PC-9 (cell line): ENCODE data around the gene VPS39. TPM values are rescaled to one million over a fixed set of nuclear protein-coding genes. Genes with fewer than 3 reads are reported as not detected.

Experiments
- Bru-seq: library from RNA; stranded (reverse); fragments of 400-500 nt; gene quantifications from one replicate; lab custom pipeline; 2021; lab: Mats Ljungman, UMichigan
- BruChase-seq, 2 experiments: library from RNA; stranded (reverse); fragments of 400-500 nt; gene quantifications; one replicate each; lab custom pipeline; 2021; lab: Mats Ljungman, UMichigan
- BruUV-seq: library from RNA; stranded (reverse); fragments of 400-500 nt; replicated peaks from 2 replicates; lab custom pipeline; 2021; lab: Mats Ljungman, UMichigan
- CTCF ChIA-PET: fragments of 300-600 bp; sonication (Branson Sonifier 250); formaldehyde crosslinking; loops from one replicate; lab custom pipeline; 2022; ENCODE audit warnings: antibody characterized with exemption; lab: Charles Lee
- POLR2A ChIA-PET: fragments of 300-600 bp; sonication (Branson Sonifier 250); formaldehyde crosslinking; loops from one replicate; lab custom pipeline; 2022; ENCODE audit warnings: antibody characterized with exemption; ENCODE audit not compliant: unreplicated experiment; lab: Charles Lee
- DNase-seq, 2 experiments: peaks; one replicate each; pipeline versions ENCODE4 v3.0.0 to v3.0.0-alpha.2; 2015 to 2022; ENCODE audit warnings: mixed read lengths in 1 of 2
- H2AFZ ChIP-seq: fragments of 200-600 bp; sonication (generic); 2 replicates; pipeline ENCODE4 v1.8.1; 2017; ENCODE audit warnings: antibody characterized with exemption
- H3F3A ChIP-seq: fragments of 200-600 bp; sonication (generic); 2 replicates; pipeline ENCODE4 v1.8.1; 2017; ENCODE audit warnings: antibody characterized with exemption, mild to moderate bottlenecking, low read depth; ENCODE audit not compliant: insufficient read depth
- H3K27ac ChIP-seq: fragments of 200-600 bp; sonication (generic); 2 replicates; pipeline ENCODE4 v1.6.1; 2016; ENCODE audit warnings: mixed run types
- H3K27me3 ChIP-seq: fragments of 200-600 bp; sonication (generic); 2 replicates; pipeline ENCODE4 v1.6.1; 2016; ENCODE audit warnings: low read depth, mixed run types; ENCODE audit not compliant: insufficient read depth
- H3K36me3 ChIP-seq: fragments of 200-600 bp; sonication (generic); 2 replicates; pipeline ENCODE4 v1.6.1; 2016; ENCODE audit warnings: low read depth, mixed run types
- H3K4me1 ChIP-seq: fragments of 200-600 bp; sonication (generic); replicated peaks from 2 replicates; pipeline ENCODE4 v1.6.1; 2016; ENCODE audit warnings: mixed run types; ENCODE audit not compliant: insufficient read depth
- H3K4me2 ChIP-seq: fragments of 200-600 bp; sonication (generic); 2 replicates; pipeline ENCODE4 v1.6.1; 2017; ENCODE audit warnings: mixed run types
- H3K4me3 ChIP-seq: fragments of 200-600 bp; sonication (generic); 2 replicates; pipeline ENCODE4 v1.6.1; 2016; ENCODE audit warnings: mixed run types
- H3K79me2 ChIP-seq: fragments of 200-600 bp; sonication (generic); 2 replicates; pipeline ENCODE4 v1.6.1; 2017; ENCODE audit warnings: low read depth, mixed run types
- H3K9me2 ChIP-seq: fragments of 200-600 bp; sonication (generic); 2 replicates; pipeline ENCODE4 v1.8.1; 2017; ENCODE audit warnings: mild to moderate bottlenecking; ENCODE audit not compliant: insufficient read depth
- H3K9me3 ChIP-seq: fragments of 200-600 bp; sonication (generic); 2 replicates; pipeline ENCODE4 v1.8.1; 2016; ENCODE audit warnings: low read depth; ENCODE audit not compliant: insufficient read depth
- H4K20me1 ChIP-seq: fragments of 200-600 bp; sonication (generic); 2 replicates; pipeline ENCODE4 v1.8.1; 2017; ENCODE audit not compliant: insufficient read depth
- EZH2 ChIP-seq: fragments of 200-600 bp; sonication (generic); IDR thresholded peaks from 2 replicates; pipeline ENCODE4 v1.8.0; 2017; ENCODE audit warnings: antibody characterized with exemption, low read depth
- intact Hi-C: fragments of 100-400 bp; cut with micrococcal nuclease; formaldehyde crosslinking; loops from one replicate; pipeline ENCODE4 v1.10.0; 2022; ENCODE audit not compliant: unreplicated experiment
- long read RNA-seq: library from polyadenylated mRNA; stranded (forward); transcript quantifications from one replicate; pipeline ENCODE4 v2.0.0, GENCODE V29; 2022
- total RNA-seq: library from RNA; stranded (reverse); gene quantifications from 2 replicates; pipeline ENCODE4 v1.2.3, GENCODE V29; 2021
- TF ChIP-seq, protein P1 (sequence below): fragments of 200-600 bp; sonication (generic); conservative IDR thresholded peaks from 2 replicates; pipeline ENCODE4 v1.6.1; 2017; ENCODE audit warnings: mixed run types, antibody characterized with exemption, mild to moderate bottlenecking, moderate library complexity

The VPS39 gene, protein sequence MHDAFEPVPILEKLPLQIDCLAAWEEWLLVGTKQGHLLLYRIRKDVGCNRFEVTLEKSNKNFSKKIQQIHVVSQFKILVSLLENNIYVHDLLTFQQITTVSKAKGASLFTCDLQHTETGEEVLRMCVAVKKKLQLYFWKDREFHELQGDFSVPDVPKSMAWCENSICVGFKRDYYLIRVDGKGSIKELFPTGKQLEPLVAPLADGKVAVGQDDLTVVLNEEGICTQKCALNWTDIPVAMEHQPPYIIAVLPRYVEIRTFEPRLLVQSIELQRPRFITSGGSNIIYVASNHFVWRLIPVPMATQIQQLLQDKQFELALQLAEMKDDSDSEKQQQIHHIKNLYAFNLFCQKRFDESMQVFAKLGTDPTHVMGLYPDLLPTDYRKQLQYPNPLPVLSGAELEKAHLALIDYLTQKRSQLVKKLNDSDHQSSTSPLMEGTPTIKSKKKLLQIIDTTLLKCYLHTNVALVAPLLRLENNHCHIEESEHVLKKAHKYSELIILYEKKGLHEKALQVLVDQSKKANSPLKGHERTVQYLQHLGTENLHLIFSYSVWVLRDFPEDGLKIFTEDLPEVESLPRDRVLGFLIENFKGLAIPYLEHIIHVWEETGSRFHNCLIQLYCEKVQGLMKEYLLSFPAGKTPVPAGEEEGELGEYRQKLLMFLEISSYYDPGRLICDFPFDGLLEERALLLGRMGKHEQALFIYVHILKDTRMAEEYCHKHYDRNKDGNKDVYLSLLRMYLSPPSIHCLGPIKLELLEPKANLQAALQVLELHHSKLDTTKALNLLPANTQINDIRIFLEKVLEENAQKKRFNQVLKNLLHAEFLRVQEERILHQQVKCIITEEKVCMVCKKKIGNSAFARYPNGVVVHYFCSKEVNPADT
- total RNA-seq (57.6 and 64.7 TPM in 2 replicates), Bru-seq, nascent RNA (percentile 77 among the genes with signal in this experiment), BruChase-seq, experiment 1, labeled RNA remaining after a 2-hour chase (percentile 83 among the genes with signal in this experiment), BruChase-seq, experiment 2, labeled RNA remaining after a 6-hour chase (percentile 82 among the genes with signal in this experiment)
- long read RNA-seq, full-length matches to known transcripts: 44 of 55 reads
- long read RNA-seq, partial matches to known transcripts: 5 of 55 reads
- long read RNA-seq, other reads (novel, unspliced or antisense): 6 of 55 reads

DNA sequence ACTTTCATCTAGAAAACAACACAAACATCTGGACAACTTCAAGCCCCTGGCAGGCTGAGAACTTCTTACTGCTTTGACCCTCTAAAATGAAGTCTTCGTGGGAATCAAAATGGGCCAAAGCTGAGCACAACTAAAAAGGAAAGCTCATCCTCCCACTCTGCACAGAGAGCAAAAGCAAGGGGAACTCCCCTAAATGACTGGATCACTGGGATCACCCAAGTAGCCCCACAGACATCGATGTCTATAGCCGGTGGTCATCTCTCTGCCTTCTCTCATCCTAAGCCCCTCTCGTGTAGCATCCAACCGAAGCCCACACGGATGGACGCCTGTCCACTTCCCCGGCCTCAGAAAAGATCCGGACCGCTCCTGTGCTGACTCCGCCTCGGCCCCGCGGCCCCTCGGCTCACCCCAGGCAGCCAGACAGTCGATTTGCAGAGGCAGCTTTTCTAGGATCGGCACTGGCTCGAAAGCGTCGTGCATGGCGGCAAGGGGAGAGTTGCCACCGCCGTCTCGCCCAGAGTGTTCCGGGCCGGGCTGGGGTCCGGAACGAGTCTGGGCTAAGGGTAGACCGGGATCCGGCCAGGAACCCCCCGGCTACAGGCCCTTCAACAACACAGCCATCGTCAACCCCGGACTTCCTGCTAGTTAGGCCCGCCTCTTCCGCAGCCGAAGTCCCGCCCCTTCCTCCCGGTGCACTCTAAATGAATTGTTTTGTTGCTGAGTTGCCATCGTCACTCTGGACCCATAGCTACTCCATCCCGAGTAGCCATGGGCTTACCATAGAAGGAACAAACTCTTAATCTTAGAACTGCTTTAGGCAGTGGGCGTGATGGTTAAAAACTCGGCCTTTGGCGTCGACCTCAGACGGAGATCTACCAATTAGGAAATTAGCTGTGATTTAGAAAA is at the start of gene VPS39:
Gene VPS39, minus strand, starts transcription at position 631 of the 906 bp plus-strand sequence. Its CDS starts 151 bp downstream, at position 480.
- Histone ChIP-seq H2AFZ (peak within 1 kb of the TSS; percentile 89), H3K27me3 (no peaks in the 10 kb centered on the region), H3K4me1 (peaks cover 9% of the 10 kb centered on the region; the same call in 1 of the 2 replicates), H3K79me2 (peaks cover 31% of the 10 kb centered on the region), H3K4me3 (peak within 1 kb of the TSS; percentile 89), H3K27ac (no peak within 1 kb of the TSS), H4K20me1 (no peaks in the 10 kb centered on the region), H3K9me2 (no peaks in the 10 kb centered on the region), H3K4me2 (peak within 1 kb of the TSS; percentile 94), H3K9me3 (no peaks in the 10 kb centered on the region), H3K36me3 (0 out of 2 replicates have a peak, but pooled peaks cover 4% of the 10 kb centered on the region), H3F3A (peaks cover 7% of the 10 kb centered on the region; the same call in 1 of the 2 replicates)
- POLR2A ChIA-PET: interaction anchor here (0.5 to 1.0 kb wide), 2 partner anchors 237 to 1315 kb away, joined by 3 read pairs; no protein-coding TSS in a partner anchor
- CTCF ChIA-PET: no interaction called here
- BruUV-seq: TSS peak; percentile 67
- peak; percentile 70 to 73 for DNase-seq
- intact Hi-C loops: no loop called here
- TF ChIP-seq, protein P1, sequence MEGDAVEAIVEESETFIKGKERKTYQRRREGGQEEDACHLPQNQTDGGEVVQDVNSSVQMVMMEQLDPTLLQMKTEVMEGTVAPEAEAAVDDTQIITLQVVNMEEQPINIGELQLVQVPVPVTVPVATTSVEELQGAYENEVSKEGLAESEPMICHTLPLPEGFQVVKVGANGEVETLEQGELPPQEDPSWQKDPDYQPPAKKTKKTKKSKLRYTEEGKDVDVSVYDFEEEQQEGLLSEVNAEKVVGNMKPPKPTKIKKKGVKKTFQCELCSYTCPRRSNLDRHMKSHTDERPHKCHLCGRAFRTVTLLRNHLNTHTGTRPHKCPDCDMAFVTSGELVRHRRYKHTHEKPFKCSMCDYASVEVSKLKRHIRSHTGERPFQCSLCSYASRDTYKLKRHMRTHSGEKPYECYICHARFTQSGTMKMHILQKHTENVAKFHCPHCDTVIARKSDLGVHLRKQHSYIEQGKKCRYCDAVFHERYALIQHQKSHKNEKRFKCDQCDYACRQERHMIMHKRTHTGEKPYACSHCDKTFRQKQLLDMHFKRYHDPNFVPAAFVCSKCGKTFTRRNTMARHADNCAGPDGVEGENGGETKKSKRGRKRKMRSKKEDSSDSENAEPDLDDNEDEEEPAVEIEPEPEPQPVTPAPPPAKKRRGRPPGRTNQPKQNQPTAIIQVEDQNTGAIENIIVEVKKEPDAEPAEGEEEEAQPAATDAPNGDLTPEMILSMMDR: no peak
- TF ChIP-seq EZH2: no peak

DNA sequence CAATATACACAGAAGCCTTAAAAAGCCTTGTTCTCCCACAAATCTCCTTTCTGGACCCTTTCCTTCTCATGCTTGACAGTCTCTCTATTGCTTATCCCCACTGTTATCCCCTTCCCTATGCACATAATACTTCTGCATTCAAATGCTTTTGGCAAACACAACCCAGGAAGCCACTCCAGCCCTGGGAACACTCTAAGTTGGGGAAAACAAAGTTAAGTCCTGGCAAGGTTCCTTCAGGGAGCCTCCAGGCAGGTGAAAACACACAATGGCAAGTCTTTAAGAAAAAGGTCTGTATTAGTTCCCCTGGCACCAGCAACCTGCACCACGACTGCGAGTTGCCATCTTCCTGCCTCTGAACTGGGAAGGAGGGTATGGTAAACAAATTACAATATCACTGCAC is 45.2 kb upstream of the VPS39 start:
- CTCF ChIA-PET: no interaction called here
- H3K27ac ChIP-seq: no peak overlapping the region
- no peaks in the 10 kb centered on the region for H3K36me3 ChIP-seq
- no TSS peak for BruUV-seq
- no peaks in the 10 kb centered on the region for H3K4me1 ChIP-seq
- POLR2A ChIA-PET: interaction anchor here (0.6 kb wide), 1 partner anchor 52 kb away, joined by 3 read pairs; no protein-coding TSS in a partner anchor
- TF ChIP-seq EZH2: no peak
- TF ChIP-seq, protein P1: no peak
- no peak for DNase-seq
- H3K4me2 ChIP-seq: no peak overlapping the region
- H4K20me1 ChIP-seq: no peaks in the 10 kb centered on the region
- no peaks in the 10 kb centered on the region for H3K79me2 ChIP-seq
- H3K27me3 ChIP-seq: no peaks in the 10 kb centered on the region
- H3K4me3 ChIP-seq: no peak overlapping the region
- H3K9me3 ChIP-seq: no peaks in the 10 kb centered on the region
- intact Hi-C loops: no loop called here
- no peaks in the 10 kb centered on the region for H3K9me2 ChIP-seq
- no peak overlapping the region for H2AFZ ChIP-seq
- no peaks in the 10 kb centered on the region for H3F3A ChIP-seq
